Activated CD8-positive, alpha-beta memory T cell treated with anti-CD3 and anti-CD28 coated beads, Interleukin-2, amount 10 ng/mL, durations not matched to agents 7 days and 5 days (primary cell): Measurements from ENCODE around the gene SCEL. TPM values are rescaled to one million over a fixed set of nuclear protein-coding genes. Genes with fewer than 3 reads are reported as not detected.
A peak's percentile ranks its signal among the peaks of the same experiment; 100 is the strongest.
"Not testable (repeated sequence)": the region's sequence is repeated elsewhere in the genome, so short reads cannot be mapped to it uniquely, and the experiment has no call there.

Experiments used
- ATAC-seq: fragments of 150-1000 bp; cut with Tn5 transposase; one replicate; pipeline ENCODE4 v1.10.0; 2021; ENCODE audit warnings: moderate library complexity
- CTCF ChIA-PET: fragments of 350-600 bp; sonication (Branson Sonifier 250); formaldehyde crosslinking; loops from one replicate; lab custom pipeline; 2021; ENCODE audit warnings: antibody characterized with exemption; lab: Charles Lee
- DNase-seq: peaks from one replicate; pipeline ENCODE4 v3.0.0-alpha.2; 2020
- H3K27ac Mint-ChIP-seq: one replicate; pipeline ENCODE4 v1.8.0; 2021; ENCODE audit warnings: mild to moderate bottlenecking, mixed read lengths
- H3K27me3 Mint-ChIP-seq: one replicate; pipeline ENCODE4 v1.8.0; 2021; ENCODE audit warnings: mixed read lengths
- H3K36me3 Mint-ChIP-seq: one replicate; pipeline ENCODE4 v1.8.0; 2021; ENCODE audit warnings: mild to moderate bottlenecking, mixed read lengths
- H3K4me1 Mint-ChIP-seq: one replicate; pipeline ENCODE4 v1.8.0; 2021; ENCODE audit warnings: mixed read lengths
- H3K4me3 Mint-ChIP-seq: one replicate; pipeline ENCODE4 v1.8.0; 2021; ENCODE audit warnings: mild to moderate bottlenecking, moderate library complexity, mixed read lengths
- H3K9me3 Mint-ChIP-seq: one replicate; pipeline ENCODE4 v1.8.0; 2022; ENCODE audit warnings: low read depth, mixed read lengths
- total RNA-seq, 2 experiments: library from RNA; stranded (reverse); gene quantifications; one replicate each; pipeline ENCODE4 v1.2.3, GENCODE V29; 2021

Gene SCEL
- total RNA-seq, 2 experiments from 2014 or later = not detected

- CTCF ChIA-PET = no interaction called here
Observed at GRCh38 chr13:77513719-77514335, 21.7 kb upstream of the SCEL start.

GRCh38 chr13:77514336-77514726, 21.2 kb upstream of the SCEL start:
- CTCF ChIA-PET = no interaction called here
- no peak for ATAC-seq
- peaks cover 9% of the 10 kb centered on the region for H3K4me1 Mint-ChIP-seq
- H3K27ac Mint-ChIP-seq = no peak overlapping the region
- no peak overlapping the region for H3K4me3 Mint-ChIP-seq
- H3K9me3 Mint-ChIP-seq = no peaks in the 10 kb centered on the region
- no peaks in the 10 kb centered on the region for H3K36me3 Mint-ChIP-seq
- DNase-seq = no peak
- no peaks in the 10 kb centered on the region for H3K27me3 Mint-ChIP-seq

More at GRCh38 chr13:77513719-77514335, 21.7 kb upstream of the SCEL start:
- Mint-ChIP-seq H3K4me3 (no peak overlapping the region), H3K27me3 (no peaks in the 10 kb centered on the region), H3K27ac (no peak overlapping the region), H3K4me1 (peaks cover 14% of the 10 kb centered on the region), H3K9me3 (no peaks in the 10 kb centered on the region), H3K36me3 (no peaks in the 10 kb centered on the region)
- no peak for DNase-seq
- no peak for ATAC-seq

DNA sequence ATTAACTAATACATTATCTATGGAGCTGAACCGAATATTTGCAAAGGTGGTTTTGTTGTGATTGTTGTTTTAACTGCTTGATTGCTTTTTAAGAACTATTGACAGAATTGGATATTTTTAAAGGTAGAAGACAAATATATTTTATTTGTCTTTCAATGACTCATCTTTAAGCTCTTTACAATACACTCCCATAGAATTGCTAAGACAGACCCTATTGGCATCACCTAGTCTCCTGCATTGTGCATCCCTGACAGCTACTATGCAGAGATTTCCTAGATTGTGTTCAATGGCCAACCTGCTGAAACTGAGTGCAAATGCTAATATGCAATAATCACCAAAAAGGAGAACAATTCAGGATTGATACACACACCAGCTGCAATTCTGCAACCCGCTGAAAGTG, 19.7 kb upstream of the SCEL start:
- no peak for ATAC-seq
- H3K4me1 Mint-ChIP-seq = peaks cover 6% of the 10 kb centered on the region
- H3K9me3 Mint-ChIP-seq = no peaks in the 10 kb centered on the region
- no peak overlapping the region for H3K27ac Mint-ChIP-seq
- peaks cover 3% of the 10 kb centered on the region for H3K27me3 Mint-ChIP-seq
- CTCF ChIA-PET = interaction anchor here (1.9 kb wide), 1 partner anchor 9 kb away, joined by 8 read pairs; no protein-coding TSS in a partner anchor
- DNase-seq = no peak
- H3K36me3 Mint-ChIP-seq = no peaks in the 10 kb centered on the region
- H3K4me3 Mint-ChIP-seq = no peak overlapping the region

DNA sequence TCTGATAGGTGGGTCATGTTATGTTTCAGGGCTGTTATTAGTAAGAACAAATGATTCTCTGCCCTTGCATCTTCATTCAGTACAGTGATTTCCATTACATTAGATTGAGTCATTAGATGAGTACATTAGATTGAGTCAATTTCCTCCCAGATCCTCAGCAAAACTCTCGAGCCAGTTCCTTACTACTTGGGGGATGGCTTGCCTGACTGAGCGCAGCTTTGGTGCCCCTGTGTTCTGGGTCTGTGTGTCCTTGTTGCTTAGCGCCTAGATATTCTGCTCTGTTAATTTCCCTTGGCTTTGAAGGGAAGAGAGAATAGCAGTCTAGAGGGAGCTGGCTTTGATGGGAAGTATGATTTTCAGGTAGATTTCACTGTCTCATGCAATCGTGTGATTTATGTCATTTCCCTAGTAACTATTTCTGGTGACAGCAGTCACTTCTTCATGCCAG, 19.1 kb upstream of the SCEL start:
- peak; percentile 6 for ATAC-seq
- peaks cover 6% of the 10 kb centered on the region for H3K4me1 Mint-ChIP-seq
- no peak for DNase-seq

DNA sequence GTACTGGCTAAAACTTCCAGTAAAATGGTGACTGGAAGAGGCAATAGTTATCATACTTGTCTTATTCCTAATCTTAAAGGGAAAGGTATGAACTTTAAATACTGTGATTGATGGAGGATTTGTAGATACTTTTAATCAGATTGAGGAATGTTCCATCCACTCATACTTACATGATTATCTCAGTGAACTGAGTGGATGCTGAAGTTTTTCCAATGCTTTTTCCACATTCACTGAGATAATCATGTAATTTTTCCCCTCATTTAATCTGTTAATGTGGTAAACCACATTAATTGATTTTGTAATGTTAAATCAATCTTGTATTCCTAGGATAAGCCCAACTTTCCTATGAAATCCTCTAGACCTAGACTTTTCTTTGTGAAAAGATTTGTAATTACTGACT, 17.2 kb upstream of the SCEL start:
- Mint-ChIP-seq H3K9me3 (no peaks in the 10 kb centered on the region), H3K36me3 (no peaks in the 10 kb centered on the region), H3K4me1 (peaks cover 6% of the 10 kb centered on the region), H3K4me3 (no peak overlapping the region), H3K27ac (no peak overlapping the region), H3K27me3 (peaks cover 3% of the 10 kb centered on the region)
- DNase-seq (no peak), ATAC-seq (no peak)
- CTCF ChIA-PET = no interaction called here

More for the DNA sequence above, 19.1 kb upstream of the SCEL start:
- CTCF ChIA-PET = interaction anchor here (1.9 kb wide), 1 partner anchor 10 kb away, joined by 8 read pairs; no protein-coding TSS in a partner anchor
- no peak overlapping the region for H3K4me3 Mint-ChIP-seq
- no peaks in the 10 kb centered on the region for H3K36me3 Mint-ChIP-seq
- no peak overlapping the region for H3K27ac Mint-ChIP-seq
- no peaks in the 10 kb centered on the region for H3K9me3 Mint-ChIP-seq
- peaks cover 3% of the 10 kb centered on the region for H3K27me3 Mint-ChIP-seq

DNA sequence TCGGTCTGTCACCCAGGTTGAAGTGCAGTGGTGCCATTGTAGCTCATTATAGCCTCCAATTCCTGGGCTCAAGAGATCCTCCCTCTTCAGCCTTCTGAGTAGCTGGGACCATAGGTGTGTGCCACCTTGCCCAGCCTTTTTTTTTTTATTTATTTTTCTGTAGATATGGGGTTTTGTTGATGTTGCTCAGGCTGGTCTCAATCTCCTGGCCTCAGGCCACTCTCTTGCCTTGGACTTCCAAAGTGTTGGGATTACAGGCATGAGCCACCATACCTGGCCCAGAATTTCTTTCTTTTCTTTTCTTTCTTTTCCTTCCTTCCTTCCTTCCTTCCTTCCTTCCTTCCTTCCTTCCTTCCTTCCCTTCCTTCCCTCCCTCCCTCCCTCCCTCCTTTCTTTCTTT, 16.1 kb upstream of the SCEL start:
- H3K4me3 Mint-ChIP-seq, H3K36me3 Mint-ChIP-seq, CTCF ChIA-PET, H3K27ac Mint-ChIP-seq, H3K27me3 Mint-ChIP-seq, H3K9me3 Mint-ChIP-seq, ATAC-seq, DNase-seq, H3K4me1 Mint-ChIP-seq: not testable (repeated sequence)

DNA sequence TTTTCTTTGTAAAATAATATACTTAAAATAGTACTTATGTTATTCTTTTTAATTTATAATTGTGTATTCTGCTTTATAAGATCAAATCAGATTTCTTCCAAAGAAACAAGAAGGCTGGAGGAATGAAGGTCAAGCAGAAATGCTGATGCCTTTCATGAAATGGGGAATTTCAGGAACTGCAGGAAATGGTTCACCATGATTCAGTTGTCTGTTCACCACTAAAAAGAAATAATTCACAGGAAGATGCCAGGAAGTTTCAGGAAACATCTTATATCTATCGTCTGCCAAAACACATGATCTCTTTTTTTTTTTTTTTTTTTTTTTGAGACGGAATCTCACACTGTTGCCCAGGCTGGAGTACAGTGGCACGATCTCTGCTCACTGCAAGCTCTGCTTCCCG, 15.7 kb upstream of the SCEL start:
- DNase-seq (no peak), ATAC-seq (no peak)
- Mint-ChIP-seq H3K9me3 (no peaks in the 10 kb centered on the region), H3K27ac (no peak overlapping the region), H3K4me3 (no peak overlapping the region), H3K27me3 (peaks cover 3% of the 10 kb centered on the region), H3K4me1 (peaks cover 2% of the 10 kb centered on the region), H3K36me3 (no peaks in the 10 kb centered on the region)
- CTCF ChIA-PET = no interaction called here

DNA sequence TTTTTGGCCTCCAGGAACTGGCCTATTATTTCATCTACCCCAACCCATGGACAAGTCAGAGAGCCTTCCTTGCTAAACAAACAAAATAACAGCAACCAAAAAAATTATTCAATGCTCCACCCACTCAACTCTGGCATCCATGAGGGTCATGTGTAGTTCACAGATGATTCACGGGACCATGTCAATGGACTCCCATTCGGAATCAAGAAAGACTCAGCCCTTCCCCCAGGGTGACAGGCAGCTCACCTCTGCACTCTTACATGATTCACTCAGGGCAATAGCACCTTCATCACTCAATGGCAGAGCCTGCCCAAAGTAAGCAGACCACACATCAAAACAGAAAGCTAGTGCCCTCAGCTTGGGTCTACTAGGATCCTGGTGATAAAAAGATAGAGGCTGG, 14.3 kb upstream of the SCEL start:
- no peak for DNase-seq
- no peak overlapping the region for H3K27ac Mint-ChIP-seq
- no peak overlapping the region for H3K4me3 Mint-ChIP-seq
- no peaks in the 10 kb centered on the region for H3K4me1 Mint-ChIP-seq
- H3K9me3 Mint-ChIP-seq = no peaks in the 10 kb centered on the region
- peaks cover 3% of the 10 kb centered on the region for H3K27me3 Mint-ChIP-seq
- no peaks in the 10 kb centered on the region for H3K36me3 Mint-ChIP-seq
- ATAC-seq = no peak
- CTCF ChIA-PET = no interaction called here

DNA sequence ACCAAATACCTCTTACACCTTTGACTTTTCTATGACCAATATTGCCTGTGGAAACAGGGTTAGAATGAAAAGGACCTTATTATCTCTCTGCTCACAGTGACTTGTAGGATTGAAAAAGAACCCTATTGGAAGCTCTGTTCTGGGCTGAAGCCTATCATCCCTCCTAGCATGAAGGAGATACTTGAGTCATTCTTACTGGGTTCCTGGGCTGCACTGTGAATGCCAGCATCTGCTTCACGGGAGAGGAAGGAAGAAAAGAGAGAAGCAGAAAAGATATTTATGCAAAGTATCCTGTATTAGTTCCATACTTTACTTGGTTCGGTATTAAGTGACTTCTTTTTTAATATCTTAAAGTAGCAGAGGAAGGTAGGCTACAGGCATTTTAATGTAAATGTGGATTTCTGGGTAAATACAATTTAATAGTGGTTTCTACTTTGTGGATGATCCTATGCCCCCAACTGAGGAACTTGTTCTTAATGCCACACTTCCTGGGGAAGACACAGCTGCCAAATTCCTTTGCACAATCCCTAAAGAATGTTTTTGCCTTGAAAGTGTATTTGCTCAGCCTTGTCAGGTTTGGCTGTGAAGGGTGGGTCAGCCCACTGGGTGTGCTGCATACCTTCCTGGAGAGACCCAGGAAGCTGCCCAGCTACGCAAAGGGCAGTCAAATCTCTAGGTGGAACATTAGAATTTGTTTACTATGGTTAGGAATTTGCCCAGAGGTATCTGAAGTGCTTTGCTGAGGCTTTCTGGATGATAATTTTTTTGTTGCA, 13.7 kb upstream of the SCEL start:
- peaks cover 3% of the 10 kb centered on the region for H3K27me3 Mint-ChIP-seq
- no peak for ATAC-seq
- H3K36me3 Mint-ChIP-seq = no peaks in the 10 kb centered on the region

GRCh38 chr13:77522444-77522843, 13.1 kb upstream of the SCEL start:
- no peaks in the 10 kb centered on the region for H3K9me3 Mint-ChIP-seq
- H3K4me3 Mint-ChIP-seq = no peak overlapping the region
- no peak for DNase-seq
- no peaks in the 10 kb centered on the region for H3K4me1 Mint-ChIP-seq
- H3K36me3 Mint-ChIP-seq = no peaks in the 10 kb centered on the region
- H3K27ac Mint-ChIP-seq = no peak overlapping the region
- no peak for ATAC-seq
- peaks cover 3% of the 10 kb centered on the region for H3K27me3 Mint-ChIP-seq
- CTCF ChIA-PET = no interaction called here

More for the DNA sequence above, 13.7 kb upstream of the SCEL start:
- Mint-ChIP-seq H3K27ac (no peak overlapping the region), H3K4me1 (no peaks in the 10 kb centered on the region), H3K4me3 (no peak overlapping the region), H3K9me3 (no peaks in the 10 kb centered on the region)
- CTCF ChIA-PET = no interaction called here
- no peak for DNase-seq

- no peak overlapping the region for H3K27ac Mint-ChIP-seq
- H3K4me3 Mint-ChIP-seq = no peak overlapping the region
- no peaks in the 10 kb centered on the region for H3K36me3 Mint-ChIP-seq
- CTCF ChIA-PET = no interaction called here
- no peaks in the 10 kb centered on the region for H3K9me3 Mint-ChIP-seq
- DNase-seq (no peak), ATAC-seq (no peak)
- H3K27me3 Mint-ChIP-seq = peaks cover 3% of the 10 kb centered on the region
- no peaks in the 10 kb centered on the region for H3K4me1 Mint-ChIP-seq
Observed at GRCh38 chr13:77523386-77523785, 12.1 kb upstream of the SCEL start.

- H3K4me1 Mint-ChIP-seq = peaks cover 2% of the 10 kb centered on the region
- peaks cover 3% of the 10 kb centered on the region for H3K27me3 Mint-ChIP-seq
- H3K36me3 Mint-ChIP-seq = no peaks in the 10 kb centered on the region
- no peaks in the 10 kb centered on the region for H3K9me3 Mint-ChIP-seq
- CTCF ChIA-PET = no interaction called here
- ATAC-seq (no peak), DNase-seq (no peak)
- no peak overlapping the region for H3K27ac Mint-ChIP-seq
- no peak overlapping the region for H3K4me3 Mint-ChIP-seq
Observed at GRCh38 chr13:77523834-77524728, 11.4 kb upstream of the SCEL start.

- CTCF ChIA-PET = no interaction called here
- Mint-ChIP-seq H3K27me3 (no peaks in the 10 kb centered on the region), H3K4me1 (peaks cover 2% of the 10 kb centered on the region), H3K9me3 (no peaks in the 10 kb centered on the region), H3K36me3 (no peaks in the 10 kb centered on the region), H3K27ac (no peak overlapping the region), H3K4me3 (no peak overlapping the region)
- no peak for ATAC-seq
- DNase-seq = no peak
Observed at GRCh38 chr13:77528414-77528813, 7.1 kb upstream of the SCEL start.
